HG03342 (cell line): ENCODE data around the gene HEXA.
"Not testable (repeated sequence)": the region's sequence is repeated elsewhere in the genome, so short reads cannot be mapped to it uniquely, and the experiment has no call there.

Experiments
- ATAC-seq: cut with Tn5 transposase; IDR thresholded peaks from one replicate; pipeline ENCODE4 v1.9.1; 2021; ENCODE audit warnings: mild to moderate bottlenecking, moderate library complexity; ENCODE audit not compliant: unreplicated experiment

Gene HEXA

GRCh38 chr15:72375846-72376581 is at the start of gene HEXA:
Gene HEXA (minus strand): TSS chr15:72376014. CDS start chr15:72375972, 42 bp downstream.
- peak; percentile 79 for ATAC-seq

GRCh38 chr15:72423256-72423655 is 47.4 kb upstream of the HEXA start:
- no peak for ATAC-seq

- no peak for ATAC-seq
Measured at GRCh38 chr15:72421484-72421883, 45.7 kb upstream of the HEXA start.

- ATAC-seq = no peak
Measured at GRCh38 chr15:72420576-72420975, 44.8 kb upstream of the HEXA start.

- not testable (repeated sequence) for ATAC-seq
Measured at GRCh38 chr15:72419768-72420167, 44.0 kb upstream of the HEXA start.

- no peak for ATAC-seq
Measured at GRCh38 chr15:72415304-72415703, 39.5 kb upstream of the HEXA start.

- not testable (repeated sequence) for ATAC-seq
Measured at GRCh38 chr15:72413337-72413736, 37.5 kb upstream of the HEXA start.

GRCh38 chr15:72411544-72411943 is 35.7 kb upstream of the HEXA start:
- no peak for ATAC-seq

GRCh38 chr15:72411111-72411510 is 35.3 kb upstream of the HEXA start:
- no peak for ATAC-seq

GRCh38 chr15:72406936-72407335 is 31.1 kb upstream of the HEXA start:
- ATAC-seq = no peak

GRCh38 chr15:72404841-72405240 is 29.0 kb upstream of the HEXA start:
- ATAC-seq = no peak

- ATAC-seq = no peak
Measured at GRCh38 chr15:72404356-72404755, 28.5 kb upstream of the HEXA start.

- no peak for ATAC-seq
Measured at GRCh38 chr15:72402726-72403125, 26.9 kb upstream of the HEXA start.

- ATAC-seq = no peak
Measured at GRCh38 chr15:72398648-72399047, 22.8 kb upstream of the HEXA start.

GRCh38 chr15:72397796-72398588 is 22.2 kb upstream of the HEXA start, which contains the start of gene TMEM202:
Gene TMEM202 (plus strand): TSS chr15:72398305. CDS start chr15:72398327, 22 bp downstream.
- ATAC-seq = no peak

GRCh38 chr15:72396331-72396730 is 20.5 kb upstream of the HEXA start:
- not testable (repeated sequence) for ATAC-seq

GRCh38 chr15:72389231-72389630 is 13.4 kb upstream of the HEXA start:
- no peak for ATAC-seq

- no peak for ATAC-seq
Measured at GRCh38 chr15:72387741-72388140, 11.9 kb upstream of the HEXA start.

GRCh38 chr15:72382146-72382545 is 6.3 kb upstream of the HEXA start:
- no peak for ATAC-seq

GRCh38 chr15:72380743-72381142 is 4.9 kb upstream of the HEXA start:
- no peak for ATAC-seq

GRCh38 chr15:72379856-72380430 is 4.1 kb upstream of the HEXA start:
- no peak for ATAC-seq

- not testable (repeated sequence) for ATAC-seq
Measured at GRCh38 chr15:72379106-72379505, 3.3 kb upstream of the HEXA start.
